AG09309 (cell line): Measurements from ENCODE around the gene SUSD2.

Experiments used
- DNase-seq: peaks from one replicate; pipeline ENCODE4 v3.0.0-alpha.2; 2010; ENCODE audit warnings: low read depth
- H3K4me3 ChIP-seq: 2 replicates; pipeline ENCODE4 v1.5.1; 2011; ENCODE audit warnings: mild to moderate bottlenecking, low read depth, low read length, moderate library complexity; ENCODE audit not compliant: control insufficient read depth
- TF ChIP-seq, protein P1 (sequence below): IDR thresholded peaks from 2 replicates; pipeline ENCODE4 v1.5.1; 2011; ENCODE audit warnings: mild to moderate bottlenecking, low read depth, low read length, inconsistent platforms; ENCODE audit not compliant: insufficient read depth, control insufficient read depth; ENCODE audit errors: missing control alignments

SUSD2 gene

DNA sequence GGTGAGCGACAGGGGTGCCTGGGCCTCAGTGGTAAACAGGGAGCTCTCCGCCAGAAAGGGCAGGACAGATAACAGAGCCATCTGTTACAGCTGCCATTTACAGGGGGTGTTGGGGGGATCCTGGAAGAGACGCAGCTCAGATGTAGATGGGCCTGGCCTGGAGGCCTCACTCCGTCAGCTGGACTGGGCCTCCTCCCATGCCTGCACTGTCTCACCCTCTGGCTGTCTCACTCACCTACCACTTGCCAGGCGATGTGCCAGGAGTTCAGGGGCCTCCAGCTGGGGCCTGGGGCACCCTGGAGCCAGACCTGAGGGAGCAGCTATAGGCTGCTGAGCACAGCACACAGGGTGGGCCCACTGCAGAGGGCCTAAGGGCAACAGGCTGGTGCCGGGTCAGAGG, 16.3 kb upstream of the SUSD2 start:
- no peak overlapping the region for H3K4me3 ChIP-seq
- TF ChIP-seq, protein P1, sequence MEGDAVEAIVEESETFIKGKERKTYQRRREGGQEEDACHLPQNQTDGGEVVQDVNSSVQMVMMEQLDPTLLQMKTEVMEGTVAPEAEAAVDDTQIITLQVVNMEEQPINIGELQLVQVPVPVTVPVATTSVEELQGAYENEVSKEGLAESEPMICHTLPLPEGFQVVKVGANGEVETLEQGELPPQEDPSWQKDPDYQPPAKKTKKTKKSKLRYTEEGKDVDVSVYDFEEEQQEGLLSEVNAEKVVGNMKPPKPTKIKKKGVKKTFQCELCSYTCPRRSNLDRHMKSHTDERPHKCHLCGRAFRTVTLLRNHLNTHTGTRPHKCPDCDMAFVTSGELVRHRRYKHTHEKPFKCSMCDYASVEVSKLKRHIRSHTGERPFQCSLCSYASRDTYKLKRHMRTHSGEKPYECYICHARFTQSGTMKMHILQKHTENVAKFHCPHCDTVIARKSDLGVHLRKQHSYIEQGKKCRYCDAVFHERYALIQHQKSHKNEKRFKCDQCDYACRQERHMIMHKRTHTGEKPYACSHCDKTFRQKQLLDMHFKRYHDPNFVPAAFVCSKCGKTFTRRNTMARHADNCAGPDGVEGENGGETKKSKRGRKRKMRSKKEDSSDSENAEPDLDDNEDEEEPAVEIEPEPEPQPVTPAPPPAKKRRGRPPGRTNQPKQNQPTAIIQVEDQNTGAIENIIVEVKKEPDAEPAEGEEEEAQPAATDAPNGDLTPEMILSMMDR: no peak
- DNase-seq: no peak

GRCh38 chr22:24165673-24166072, 15.6 kb upstream of the SUSD2 start:
- DNase-seq: no peak
- H3K4me3 ChIP-seq: no peak overlapping the region
- TF ChIP-seq, protein P1: no peak

- no peak for DNase-seq
- H3K4me3 ChIP-seq: no peak overlapping the region
- TF ChIP-seq, protein P1: no peak
These were observed 14.5 kb upstream of the SUSD2 start for GRCh38 chr22:24166811-24167210.

- DNase-seq: no peak
- TF ChIP-seq, protein P1: no peak
- no peak overlapping the region for H3K4me3 ChIP-seq
These were observed 11.7 kb upstream of the SUSD2 start for GRCh38 chr22:24169439-24170058.

- TF ChIP-seq, protein P1: no peak
- no peak overlapping the region for H3K4me3 ChIP-seq
- DNase-seq: no peak
These were observed 11.1 kb upstream of the SUSD2 start for GRCh38 chr22:24170188-24170587.

GRCh38 chr22:24170632-24171031, 10.7 kb upstream of the SUSD2 start:
- no peak for DNase-seq
- TF ChIP-seq, protein P1: no peak
- no peak overlapping the region for H3K4me3 ChIP-seq

GRCh38 chr22:24171822-24172221, 9.5 kb upstream of the SUSD2 start:
- DNase-seq: no peak
- TF ChIP-seq, protein P1: no peak
- H3K4me3 ChIP-seq: no peak overlapping the region
